WERI-Rb-1 (cell line): ENCODE results near the gene PACSIN3.
A peak's percentile ranks its signal among the peaks of the same experiment; 100 is the strongest.

Experiments used
- DNase-seq: peaks from one replicate; pipeline ENCODE4 v3.0.0-alpha.2; 2020
- H3K27ac ChIP-seq: fragments of 250-450 bp; sonication (Bioruptor Pico); 2 replicates; pipeline ENCODE4 v1.5.1; 2020; ENCODE audit warnings: mild to moderate bottlenecking, moderate library complexity
- H3K27me3 ChIP-seq: fragments of 250-450 bp; sonication (Bioruptor Pico); 2 replicates; pipeline ENCODE4 v1.5.1; 2021; ENCODE audit warnings: mild to moderate bottlenecking, low read depth, moderate library complexity; ENCODE audit not compliant: insufficient read depth, severe bottlenecking
- H3K36me3 ChIP-seq: fragments of 250-450 bp; sonication (Bioruptor Pico); 2 replicates; pipeline ENCODE4 v1.5.1; 2020; ENCODE audit warnings: mild to moderate bottlenecking, moderate library complexity
- H3K4me3 ChIP-seq: 2 replicates; pipeline ENCODE4 v1.5.1; 2011; ENCODE audit warnings: low read depth, mild to moderate bottlenecking, control low read depth, low read length
- H3K9me3 ChIP-seq: fragments of 250-450 bp; sonication (Bioruptor Pico); 2 replicates; pipeline ENCODE4 v1.5.1; 2021; ENCODE audit warnings: mild to moderate bottlenecking, moderate library complexity; ENCODE audit not compliant: severe bottlenecking
- TF ChIP-seq, protein P1 (sequence below): IDR thresholded peaks from 2 replicates; pipeline ENCODE4 v1.5.1; 2011; ENCODE audit warnings: low read depth, mild to moderate bottlenecking, control low read depth, inconsistent platforms, low read length

PACSIN3 gene

DNA sequence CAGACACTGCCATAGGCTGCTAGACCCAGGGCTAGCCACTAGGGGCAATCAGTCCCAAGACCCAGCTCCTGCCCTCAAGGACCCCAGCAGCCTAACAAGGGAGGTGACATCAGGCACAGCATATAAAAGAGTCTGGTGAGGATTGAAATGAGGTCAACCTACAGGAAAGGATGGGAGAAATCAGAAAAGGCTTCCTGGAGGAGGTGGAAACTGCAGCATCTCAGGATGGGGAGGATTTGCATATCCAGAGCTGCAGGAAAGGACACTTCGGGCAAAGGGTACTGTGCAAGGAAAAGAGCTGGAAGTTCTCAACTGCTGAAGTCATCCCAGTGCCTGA is 6.6 kb downstream of the PACSIN3 start:
- TF ChIP-seq, protein P1, sequence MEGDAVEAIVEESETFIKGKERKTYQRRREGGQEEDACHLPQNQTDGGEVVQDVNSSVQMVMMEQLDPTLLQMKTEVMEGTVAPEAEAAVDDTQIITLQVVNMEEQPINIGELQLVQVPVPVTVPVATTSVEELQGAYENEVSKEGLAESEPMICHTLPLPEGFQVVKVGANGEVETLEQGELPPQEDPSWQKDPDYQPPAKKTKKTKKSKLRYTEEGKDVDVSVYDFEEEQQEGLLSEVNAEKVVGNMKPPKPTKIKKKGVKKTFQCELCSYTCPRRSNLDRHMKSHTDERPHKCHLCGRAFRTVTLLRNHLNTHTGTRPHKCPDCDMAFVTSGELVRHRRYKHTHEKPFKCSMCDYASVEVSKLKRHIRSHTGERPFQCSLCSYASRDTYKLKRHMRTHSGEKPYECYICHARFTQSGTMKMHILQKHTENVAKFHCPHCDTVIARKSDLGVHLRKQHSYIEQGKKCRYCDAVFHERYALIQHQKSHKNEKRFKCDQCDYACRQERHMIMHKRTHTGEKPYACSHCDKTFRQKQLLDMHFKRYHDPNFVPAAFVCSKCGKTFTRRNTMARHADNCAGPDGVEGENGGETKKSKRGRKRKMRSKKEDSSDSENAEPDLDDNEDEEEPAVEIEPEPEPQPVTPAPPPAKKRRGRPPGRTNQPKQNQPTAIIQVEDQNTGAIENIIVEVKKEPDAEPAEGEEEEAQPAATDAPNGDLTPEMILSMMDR: peak; percentile 86
- Histone ChIP-seq H3K27ac (no peak overlapping the region), H3K27me3 (no peaks in the 10 kb centered on the region), H3K4me3 (no peak overlapping the region), H3K36me3 (peaks cover 37% of the 10 kb centered on the region), H3K9me3 (no peaks in the 10 kb centered on the region)
- peak; percentile 73 for DNase-seq

DNA sequence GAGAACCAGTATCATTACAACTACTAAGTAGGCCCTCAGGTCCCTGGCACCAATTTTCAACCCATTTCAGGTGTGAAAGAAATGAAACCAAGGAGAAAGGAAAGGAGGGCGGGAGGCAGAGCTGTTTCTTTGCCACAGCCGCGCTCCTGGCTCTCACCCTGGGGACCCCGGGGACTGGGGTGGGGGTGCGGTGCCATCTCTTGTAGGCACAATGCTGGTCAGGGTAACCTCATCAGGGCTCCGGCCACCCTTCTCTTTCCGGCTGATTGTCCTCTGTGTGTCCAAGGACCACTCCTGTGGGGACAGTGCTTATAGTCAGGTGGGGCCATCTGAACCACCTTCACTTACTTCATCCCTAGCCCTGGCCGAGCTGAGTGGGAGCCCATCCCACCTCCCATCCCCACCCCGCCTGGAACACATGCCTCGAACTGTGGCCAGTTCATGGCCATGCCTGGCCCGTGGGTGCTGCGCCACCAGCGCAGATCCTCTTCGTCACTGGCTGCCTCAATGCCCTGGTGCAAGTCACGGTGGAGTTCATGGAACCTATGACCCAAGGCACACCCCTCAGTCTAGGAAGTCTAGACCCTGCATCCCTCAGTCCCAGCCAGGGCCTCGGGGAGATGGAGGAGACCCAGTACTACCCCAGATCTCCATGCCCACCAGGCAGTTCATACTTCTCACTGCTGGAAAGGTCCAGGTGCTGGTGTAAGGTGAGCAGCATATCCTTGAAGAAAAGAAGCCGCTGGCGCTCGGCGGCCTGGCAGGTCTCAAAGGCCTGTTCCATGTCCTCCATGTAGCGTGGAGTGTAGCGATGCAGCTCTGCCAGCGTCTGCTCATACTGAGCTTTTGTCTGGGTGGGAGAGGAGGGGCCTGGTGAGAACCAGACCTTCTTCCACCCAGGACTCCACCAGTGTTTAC is 7.2 kb downstream of the PACSIN3 start:
- Histone ChIP-seq H3K9me3 (no peaks in the 10 kb centered on the region), H3K4me3 (no peak overlapping the region), H3K27me3 (no peaks in the 10 kb centered on the region), H3K27ac (no peak overlapping the region), H3K36me3 (peaks cover 40% of the 10 kb centered on the region)
- TF ChIP-seq, protein P1: no peak
- no peak for DNase-seq

DNA sequence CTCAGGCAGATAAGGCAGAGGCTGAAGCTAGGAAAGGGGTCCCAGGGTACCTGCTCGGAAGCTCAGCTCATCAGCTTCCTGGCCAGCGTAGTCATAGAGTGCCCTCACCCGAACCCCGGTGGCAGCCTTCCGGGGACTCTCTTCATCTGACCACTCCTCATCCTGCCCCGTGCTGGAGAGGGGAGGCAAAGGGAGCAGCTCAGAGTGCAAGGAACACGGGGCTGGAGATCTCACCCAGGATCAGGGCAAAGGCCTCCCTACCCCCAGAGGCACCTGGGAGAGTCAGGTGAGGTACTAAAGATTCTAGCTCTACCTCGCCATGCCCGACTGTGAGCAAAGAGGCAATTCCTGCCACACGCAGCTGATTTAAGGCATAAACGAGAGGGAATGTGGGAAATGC is 7.9 kb downstream of the PACSIN3 start:
- H3K36me3 ChIP-seq: peaks cover 47% of the 10 kb centered on the region
- H3K4me3 ChIP-seq: no peak overlapping the region
- DNase-seq: no peak
- H3K27me3 ChIP-seq: no peaks in the 10 kb centered on the region
- TF ChIP-seq, protein P1: no peak
- peak overlapping the region; percentile 84; the same call in 1 of the 2 replicates for H3K27ac ChIP-seq
- no peaks in the 10 kb centered on the region for H3K9me3 ChIP-seq

DNA sequence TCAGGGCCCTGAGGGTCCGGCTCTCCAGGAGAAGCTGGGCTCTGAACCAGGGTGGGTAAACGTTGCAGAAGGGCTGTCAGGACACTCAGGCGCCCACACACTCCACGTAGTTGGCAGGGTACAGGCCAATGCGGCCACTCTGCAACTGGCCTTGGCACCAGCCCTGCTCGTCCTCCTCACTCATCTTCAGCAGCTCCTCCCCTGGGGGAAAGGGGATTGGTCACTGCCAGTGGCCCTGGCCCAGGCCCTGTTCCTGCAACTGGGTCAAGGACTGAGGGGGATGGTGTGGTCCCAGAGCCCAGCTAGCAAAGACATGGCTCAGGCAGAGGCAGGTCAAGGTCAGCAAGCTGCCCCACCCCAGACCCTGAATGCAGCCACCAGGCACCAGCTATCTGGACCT is 8.4 kb downstream of the PACSIN3 start:
- Histone ChIP-seq H3K27me3 (no peaks in the 10 kb centered on the region), H3K4me3 (no peak overlapping the region), H3K27ac (peak overlapping the region; percentile 84), H3K36me3 (peaks cover 51% of the 10 kb centered on the region), H3K9me3 (no peaks in the 10 kb centered on the region)
- no peak for DNase-seq
- TF ChIP-seq, protein P1: no peak

DNA sequence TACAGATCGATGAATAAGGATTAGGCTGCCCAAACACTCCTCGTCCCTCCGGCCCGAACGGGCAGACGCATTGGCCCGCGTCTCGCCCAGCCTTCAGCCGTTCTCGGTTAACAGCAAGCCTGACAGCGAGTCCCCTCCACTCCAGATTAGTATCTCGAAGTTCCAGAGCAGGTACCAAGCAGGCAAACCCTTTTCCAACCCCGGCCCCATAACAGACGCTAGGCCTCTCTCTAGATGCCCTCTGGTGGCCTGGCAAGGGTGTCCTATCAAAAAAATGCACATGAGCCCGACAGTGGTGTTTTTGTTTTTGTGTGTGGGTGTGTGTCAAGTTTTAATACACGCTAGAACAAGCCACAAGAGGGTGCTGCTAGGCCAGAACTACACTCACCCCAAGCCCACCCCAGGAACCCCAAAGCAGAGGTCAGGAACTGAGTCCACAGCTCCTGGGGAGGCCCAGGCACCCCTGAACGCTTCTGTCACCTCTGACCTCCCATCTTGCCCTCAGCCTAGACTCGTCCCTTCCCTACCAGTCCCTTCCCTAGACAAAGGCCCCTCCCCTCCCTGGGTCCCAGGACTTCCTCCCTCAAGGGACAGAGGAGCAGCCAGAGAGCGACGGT is 8.9 kb downstream of the PACSIN3 start:
- Histone ChIP-seq H3K27ac (peak overlapping the region; percentile 84), H3K36me3 (peaks cover 56% of the 10 kb centered on the region), H3K27me3 (no peaks in the 10 kb centered on the region), H3K4me3 (peak overlapping the region; percentile 80), H3K9me3 (no peaks in the 10 kb centered on the region)
- DNase-seq: peak; percentile 65
- TF ChIP-seq, protein P1: peak; percentile 65
